HCT116 (cell line): ENCODE data around the gene SLC2A2. TPM values are rescaled to one million over a fixed set of nuclear protein-coding genes. Genes with fewer than 3 reads are reported as not detected.

Source experiments
- ATAC-seq: fragments of 200-7000 bp; cut with Tn5 transposase; 2 replicates; pipeline ENCODE4 v1.9.1; 2020; ENCODE audit warnings: mild to moderate bottlenecking, moderate library complexity
- BruUV-seq: library from RNA; stranded (reverse); fragments of 400-500 nt; replicated peaks from 2 replicates; lab custom pipeline; 2021; lab: Mats Ljungman, UMichigan
- CTCF ChIA-PET: fragments of 300-600 bp; sonication (Branson Sonifier 250); formaldehyde crosslinking; loops from one replicate; lab custom pipeline; 2021; ENCODE audit warnings: antibody characterized with exemption; lab: Charles Lee
- POLR2A ChIA-PET: fragments of 300-600, 350-600 bp; sonication (Branson Sonifier 250); formaldehyde crosslinking; loops from one replicate; lab custom pipeline; 2021; ENCODE audit warnings: antibody characterized with exemption; lab: Charles Lee
- RAD21 ChIA-PET, 2 experiments: fragments of 300-600 bp; sonication (Branson Sonifier 250); formaldehyde crosslinking; loops; one replicate each; lab custom pipeline; 2023; ENCODE audit warnings: low total read pairs in 2 of 2; ENCODE audit not compliant: uncharacterized antibody in 2 of 2, unreplicated experiment in 2 of 2, low non-redundant PET in 1 of 2; lab: Charles Lee
- DNase-seq: peaks from one replicate; pipeline ENCODE4 v3.0.0-alpha.2; 2010; ENCODE audit warnings: low read depth, low spot score
- H2AFZ ChIP-seq: fragments of 200-600 bp; shearing (Covaris generic), sonication (generic); 2 replicates; pipeline ENCODE4 v1.6.1; 2017; ENCODE audit warnings: low read depth, mixed run types, mixed read lengths, antibody characterized with exemption, low read length; ENCODE audit not compliant: poor library complexity, severe bottlenecking
- H3K27ac ChIP-seq: 2 replicates; pipeline ENCODE4 v1.5.1; 2012; ENCODE audit warnings: low read depth, low read length
- H3K27me3 ChIP-seq: fragments of 200-600 bp; sonication (generic); 2 replicates; pipeline ENCODE4 v1.6.1; 2016; ENCODE audit warnings: mixed run types, low read length, mixed read lengths; ENCODE audit not compliant: insufficient read depth
- H3K36me3 ChIP-seq, 2 experiments: fragments of 200-500 bp in 1 of 2; fragments of 200-600 bp in 1 of 2; sonication (Bioruptor generic) in 1 of 2; sonication (generic) in 1 of 2; 2 replicates each; pipeline versions ENCODE4 v1.5.1 to v1.6.1; 2014 to 2016; ENCODE audit warnings: low read length in 2 of 2, inconsistent platforms in 1 of 2, mixed read lengths in 1 of 2, mixed run types in 1 of 2; ENCODE audit not compliant: insufficient read depth in 2 of 2, control insufficient read depth in 1 of 2
- H3K4me1 ChIP-seq, 2 experiments: fragments of 200-600 bp in 1 of 2; sonication (generic) in 1 of 2; 2 replicates each; pipeline versions ENCODE4 v1.5.1 to v1.6.1; 2012 to 2017; ENCODE audit warnings: low read length in 2 of 2, inconsistent platforms in 1 of 2, mild to moderate bottlenecking in 1 of 2, mixed read lengths in 1 of 2, mixed run types in 1 of 2, moderate library complexity in 1 of 2; ENCODE audit not compliant: insufficient read depth in 2 of 2, control insufficient read depth in 1 of 2
- H3K4me2 ChIP-seq: fragments of 200-600 bp; sonication (generic); 2 replicates; pipeline ENCODE4 v1.6.1; 2017; ENCODE audit warnings: mixed run types, low read length, mixed read lengths
- H3K4me3 ChIP-seq, 2 experiments: fragments of 200-600 bp in 1 of 2; sonication (generic) in 1 of 2; replicated peaks in 1 of 2; 2 replicates each; pipeline ENCODE4 v1.5.1; 2011 to 2016; ENCODE audit warnings: low read length in 2 of 2, control low read depth in 1 of 2, low read depth in 1 of 2, mild to moderate bottlenecking in 1 of 2, mixed read lengths in 1 of 2, mixed run types in 1 of 2
- H3K79me2 ChIP-seq: fragments of 200-600 bp; sonication (generic); 2 replicates; pipeline ENCODE4 v1.6.1; 2017; ENCODE audit warnings: mild to moderate bottlenecking, mixed run types, low read length, moderate library complexity, mixed read lengths; ENCODE audit not compliant: insufficient read depth
- H3K9ac ChIP-seq: fragments of 200-600 bp; sonication (generic); 2 replicates; pipeline ENCODE4 v1.6.1; 2016; ENCODE audit warnings: low read length, mixed read lengths
- H3K9me2 ChIP-seq: fragments of 200-600 bp; sonication (generic), shearing (Covaris generic); 2 replicates; pipeline ENCODE4 v1.6.1; 2017; ENCODE audit warnings: mixed run types, mild to moderate bottlenecking, moderate library complexity; ENCODE audit not compliant: insufficient read depth
- H3K9me3 ChIP-seq, 2 experiments: fragments of 200-500 bp in 1 of 2; fragments of 200-600 bp in 1 of 2; sonication (Bioruptor generic) in 1 of 2; sonication (generic) in 1 of 2; 2 replicates each; pipeline ENCODE4 v1.6.1; 2014 to 2017; ENCODE audit warnings: low read length in 2 of 2, mixed read lengths in 2 of 2, inconsistent platforms in 1 of 2, low read depth in 1 of 2, mild to moderate bottlenecking in 1 of 2, mixed run types in 1 of 2, moderate library complexity in 1 of 2; ENCODE audit not compliant: control insufficient read depth in 1 of 2, insufficient read depth in 1 of 2
- H4K20me1 ChIP-seq: fragments of 200-600 bp; sonication (generic), shearing (Covaris generic); 2 replicates; pipeline ENCODE4 v1.6.1; 2017; ENCODE audit warnings: mixed run types, mild to moderate bottlenecking, moderate library complexity; ENCODE audit not compliant: insufficient read depth
- CBX3 ChIP-seq: IDR thresholded peaks from 2 replicates; pipeline ENCODE4 v1.6.1; 2012; ENCODE audit warnings: low read depth
- ELF1 ChIP-seq: IDR thresholded peaks from 2 replicates; pipeline ENCODE4 v1.6.1; 2012; ENCODE audit warnings: low read depth, borderline replicate concordance
- POLR2AphosphoS5 ChIP-seq: IDR thresholded peaks from 2 replicates; pipeline ENCODE4 v1.6.1; 2011; ENCODE audit warnings: mild to moderate bottlenecking, low read depth, low read length, moderate library complexity
- REST ChIP-seq: IDR thresholded peaks from 2 replicates; pipeline ENCODE4 v1.6.1; 2012; ENCODE audit warnings: low read depth
- ZFX ChIP-seq: fragments of 450-650 bp; IDR thresholded peaks from 2 replicates; pipeline ENCODE4 v1.6.1; 2017
- intact Hi-C: fragments of 100-400 bp; cut with micrococcal nuclease; formaldehyde crosslinking; loops from 2 replicates; pipeline ENCODE4 v1.10.0; 2022
- total RNA-seq: library from RNA; stranded (reverse); gene quantifications from one replicate; pipeline ENCODE4 v1.2.1, GENCODE V29; 2021; ENCODE audit not compliant: unreplicated experiment

SLC2A2 gene
- total RNA-seq, 1 experiment from 2014 or later = not detected

GRCh38 chr3:171005648-171006047, 20.9 kb downstream of the SLC2A2 start (continued):
- TF ChIP-seq REST = no peak
- no peak for TF ChIP-seq CBX3
- TF ChIP-seq ELF1 = no peak

- Histone ChIP-seq H3K79me2 (no peaks in the 10 kb centered on the region), H3K27ac (no peak overlapping the region), H3K9me3 (no peaks in the 10 kb centered on the region), H3K9ac (no peak overlapping the region), H2AFZ (peak overlapping the region; percentile 70), H3K4me3 (no peak overlapping the region), H4K20me1 (no peaks in the 10 kb centered on the region), H3K9me2 (no peaks in the 10 kb centered on the region), H3K27me3 (no peaks in the 10 kb centered on the region), H3K36me3 (no peaks in the 10 kb centered on the region), H3K4me1 (peaks cover 25 to 37% of the 10 kb centered on the region in 2 experiments; a peak in 3 of 4 replicates), H3K4me2 (peak overlapping the region; percentile 4; the same call in 1 of the 2 replicates)
- ChIA-PET POLR2A (no interaction called here), CTCF (no interaction called here), RAD21 (no interaction called here)
- ATAC-seq = no peak; the same call in 1 of the 2 replicates
- intact Hi-C loops = no loop called here
- no TSS peak for BruUV-seq
- TF ChIP-seq POLR2AphosphoS5 (no peak), ZFX (no peak), ELF1 (no peak)
- DNase-seq = no peak
Observed at GRCh38 chr3:171001957-171002694, 24.4 kb downstream of the SLC2A2 start.
